ENCODE data around the gene ZBTB7B.

ZBTB7B gene

GRCh38 chr1:155002464-155003226 is at the start of gene ZBTB7B:
Gene ZBTB7B (plus strand): TSS chr1:155002802. CDS start chr1:155014661, 11,859 bp downstream.
- DNase-seq: no peak

DNA sequence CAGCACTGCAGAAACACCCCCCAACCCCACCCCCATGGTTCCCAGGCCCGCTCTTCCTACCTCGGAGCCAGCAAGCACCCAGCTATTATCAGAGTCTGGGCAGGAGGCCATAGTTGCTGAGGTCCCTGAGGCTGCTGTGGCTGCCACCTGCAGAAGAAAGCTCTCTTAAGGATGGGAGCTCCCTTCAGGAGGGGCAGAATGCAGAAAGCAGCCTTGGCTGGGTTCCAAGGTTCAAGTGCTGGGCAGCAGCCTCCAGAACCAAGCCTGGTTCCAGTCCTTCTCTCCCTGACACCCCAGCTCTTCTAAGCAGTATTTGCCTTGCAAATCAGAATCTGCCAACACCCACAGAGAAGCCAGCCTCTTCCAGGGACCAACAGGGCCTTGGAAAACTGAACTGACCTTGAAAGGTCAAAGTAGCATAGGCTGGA is 49.0 kb upstream of the ZBTB7B start:
- no peak for DNase-seq

GRCh38 chr1:154954541-154954940 is 48.1 kb upstream of the ZBTB7B start:
- DNase-seq: no peak

DNA sequence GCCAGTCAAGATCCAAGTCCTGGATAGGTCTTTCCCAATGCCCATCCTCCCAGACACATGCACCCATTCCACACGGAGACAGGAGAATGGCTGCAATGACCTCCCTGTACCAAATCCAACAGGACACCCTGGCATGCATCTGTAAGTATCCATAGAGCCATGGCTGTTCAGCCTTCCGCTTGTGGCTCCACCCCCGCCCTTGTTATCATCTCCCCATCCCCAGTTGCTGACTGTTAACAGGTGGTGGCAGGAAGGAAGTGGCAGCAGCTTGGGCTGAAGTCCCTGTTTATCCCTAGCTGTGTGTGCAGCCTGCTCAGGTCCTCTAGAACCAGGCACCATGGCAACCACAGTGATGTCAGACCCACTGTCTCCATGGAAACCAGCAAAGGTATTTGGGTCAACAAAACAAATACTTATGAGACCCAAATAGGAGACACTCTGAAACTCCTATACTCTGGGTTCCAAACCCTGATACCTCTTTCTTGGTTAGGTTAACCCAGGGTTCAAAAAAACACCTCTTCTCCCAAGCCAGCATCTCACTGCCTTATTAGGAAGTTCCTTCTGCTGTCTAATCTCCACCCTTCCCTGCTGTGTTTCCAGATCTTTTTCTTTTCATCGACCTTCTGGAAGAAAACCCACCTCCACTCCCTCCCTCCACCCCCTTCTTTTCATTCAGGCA is 47.4 kb upstream of the ZBTB7B start:
- DNase-seq: peak; percentile 24

DNA sequence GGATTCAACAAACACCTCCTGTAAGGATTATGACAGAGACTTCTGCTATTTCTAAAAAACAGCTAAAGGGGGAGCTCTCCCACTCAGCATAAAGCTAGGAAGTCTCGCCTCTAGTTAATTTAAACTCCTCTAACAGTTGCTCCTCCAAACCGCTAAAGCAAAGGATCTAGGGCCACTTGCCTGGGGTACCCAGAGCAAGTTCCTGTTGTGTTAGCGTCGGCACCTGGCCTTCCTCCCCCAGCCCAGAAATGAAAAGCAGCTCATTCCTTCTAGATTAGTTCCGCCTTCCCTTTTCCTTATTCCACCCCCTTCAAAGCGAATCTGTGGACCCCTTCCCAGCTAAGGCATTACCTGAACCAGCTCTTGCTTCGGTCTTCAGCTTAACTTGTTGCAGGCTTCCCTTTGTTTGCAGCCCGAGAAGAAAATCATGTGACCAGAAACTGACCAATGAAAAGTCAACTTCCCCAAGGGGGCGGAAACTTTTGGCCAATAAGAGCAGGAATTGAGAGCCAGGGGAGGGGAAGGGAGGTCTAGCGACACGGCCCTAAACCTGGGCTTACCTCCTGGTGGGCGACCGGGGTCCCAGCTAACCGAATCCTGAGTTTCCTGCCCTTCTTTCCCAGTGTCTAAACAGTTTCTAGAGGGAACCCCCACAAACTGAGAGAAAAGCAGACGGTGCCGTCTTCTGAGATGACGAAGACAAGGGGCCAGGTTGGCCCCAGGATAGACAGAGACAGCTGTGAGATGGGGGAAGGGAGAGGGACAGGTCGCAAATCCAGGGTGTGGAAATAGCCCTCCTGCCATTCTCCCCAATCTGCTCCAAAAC is 46.7 kb upstream of the ZBTB7B start, which contains the start of gene PBXIP1:
Gene PBXIP1, minus strand, starts transcription at position 382 of the 826 bp plus-strand sequence. CDS start 2,378 bp downstream, outside the sequence.
- DNase-seq: peak; percentile 80

GRCh38 chr1:154956544-154956941 is 46.1 kb upstream of the ZBTB7B start:
- DNase-seq: no peak

GRCh38 chr1:154957091-154957657 is 45.4 kb upstream of the ZBTB7B start:
- DNase-seq: no peak

- no peak for DNase-seq
Measured at GRCh38 chr1:154958036-154958435, 44.6 kb upstream of the ZBTB7B start.

DNA sequence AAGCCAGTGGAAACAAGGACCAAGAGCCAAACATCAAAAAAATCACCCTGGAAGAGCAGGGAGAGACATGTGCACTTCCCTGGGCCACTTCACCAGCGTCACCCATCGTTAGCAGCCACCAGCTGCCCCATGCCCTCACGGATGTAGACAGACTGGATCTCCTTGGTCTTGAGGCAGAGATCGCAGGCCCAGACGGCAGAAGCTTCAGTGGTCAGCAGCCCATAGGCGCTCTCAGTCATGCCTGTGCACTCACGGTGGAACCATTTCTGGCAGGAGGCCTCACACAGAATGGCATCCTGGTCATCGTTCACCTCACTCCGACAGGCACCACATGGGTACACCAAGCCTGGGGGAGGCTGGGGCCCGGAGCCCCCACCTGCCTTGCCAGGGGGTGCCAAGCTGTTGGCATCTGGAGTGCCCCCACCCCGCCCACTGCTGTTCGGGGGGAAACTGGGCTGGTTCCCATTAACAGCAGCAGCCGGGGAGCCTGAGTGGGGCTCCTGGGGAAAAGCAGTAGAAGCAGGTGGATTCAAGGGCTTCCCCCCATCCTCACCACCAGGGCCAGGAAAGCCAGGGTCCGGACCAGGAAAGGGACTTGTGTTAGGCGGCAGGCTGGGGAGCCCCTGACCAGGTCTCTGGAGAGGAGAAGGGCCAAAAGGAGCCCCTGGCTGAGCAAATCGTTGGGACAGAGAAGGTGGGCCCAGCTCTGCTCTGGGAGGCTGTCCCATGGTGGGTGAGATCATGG is 43.7 kb upstream of the ZBTB7B start:
- no peak for DNase-seq

- DNase-seq: no peak
Measured at GRCh38 chr1:154959426-154959780, 43.2 kb upstream of the ZBTB7B start.

DNA sequence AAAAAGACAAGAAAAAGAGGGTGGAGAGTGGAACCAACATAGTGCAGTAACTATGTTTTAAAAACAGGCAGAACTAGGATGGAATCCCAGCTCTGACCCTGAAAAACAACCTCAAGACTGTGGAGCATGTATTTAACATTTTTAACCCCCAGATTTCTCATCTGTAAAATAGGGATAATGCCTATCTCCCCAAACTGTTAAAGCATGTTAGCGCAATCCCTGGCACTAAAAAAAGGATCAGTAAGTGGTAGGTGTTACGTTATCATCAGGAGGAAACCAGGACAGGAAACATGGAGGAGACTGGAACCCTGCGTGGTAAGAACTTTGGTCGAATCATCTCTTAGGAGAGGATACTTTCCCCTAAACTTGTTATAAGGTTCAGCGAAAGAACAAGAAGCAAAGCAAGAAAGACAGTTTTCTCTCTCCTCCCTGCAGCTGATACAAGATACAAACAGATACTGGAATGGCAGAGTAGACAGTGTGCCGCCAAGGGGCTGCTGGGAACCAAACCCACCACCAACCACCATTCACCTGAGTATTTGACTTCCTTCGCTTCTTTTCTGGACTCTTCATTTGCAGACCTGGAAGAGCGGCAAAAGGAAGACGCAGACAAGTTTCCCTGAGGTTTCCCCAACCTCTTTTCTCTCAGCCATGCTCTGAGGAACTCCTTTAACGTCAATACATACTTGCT is 42.0 kb upstream of the ZBTB7B start:
- DNase-seq: no peak

DNA sequence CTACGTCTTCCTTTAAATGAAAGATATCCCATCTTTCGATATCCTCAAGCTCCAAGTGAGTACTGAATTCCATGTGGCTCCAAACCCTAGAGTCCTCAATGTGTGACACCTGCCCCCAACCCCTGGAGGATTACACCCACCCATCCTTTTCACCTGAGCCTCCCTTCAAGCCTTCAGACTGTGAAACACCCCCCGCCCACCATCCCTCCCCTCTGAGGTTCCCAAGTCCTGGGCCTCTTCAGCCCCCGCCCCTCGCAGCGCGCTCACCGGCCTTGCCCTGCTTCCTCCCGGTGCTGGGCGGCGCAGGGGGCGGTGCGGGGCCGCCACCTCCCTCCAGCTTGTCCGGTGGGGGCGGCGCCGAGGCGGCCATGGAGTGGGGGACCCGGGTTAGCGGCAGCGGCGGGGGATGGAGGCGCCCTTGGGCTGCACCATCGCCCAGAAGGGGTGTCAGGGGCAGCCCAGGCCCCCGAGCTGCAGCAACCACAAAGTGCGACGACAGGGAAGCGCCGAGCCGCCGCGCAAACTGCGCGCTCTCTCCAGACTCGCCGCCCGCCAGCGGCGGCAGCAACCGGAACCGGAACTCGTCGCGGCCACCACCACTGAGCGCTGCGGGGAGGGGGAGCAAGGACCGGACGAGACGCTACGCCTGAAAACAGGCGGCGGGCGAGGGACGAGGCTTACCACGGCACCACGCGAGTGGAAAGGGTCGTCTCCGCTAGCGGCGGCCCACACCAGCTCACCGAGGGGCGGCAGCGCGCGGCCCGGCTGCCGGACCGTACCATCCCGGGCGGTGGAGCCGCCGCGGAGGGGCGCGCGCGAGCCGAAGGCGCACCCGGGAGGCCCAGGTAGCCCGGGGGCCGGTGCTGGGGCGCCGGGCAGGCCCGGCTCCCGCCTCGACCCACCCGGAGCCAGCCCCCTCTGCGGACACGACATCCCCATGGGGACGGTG is 41.1 kb upstream of the ZBTB7B start, which contains the start of gene PYGO2:
Gene PYGO2, minus strand, starts transcription at position 576 of the 949 bp plus-strand sequence. Its CDS starts 206 bp downstream, at position 370.
- DNase-seq: peak; percentile 61

DNA sequence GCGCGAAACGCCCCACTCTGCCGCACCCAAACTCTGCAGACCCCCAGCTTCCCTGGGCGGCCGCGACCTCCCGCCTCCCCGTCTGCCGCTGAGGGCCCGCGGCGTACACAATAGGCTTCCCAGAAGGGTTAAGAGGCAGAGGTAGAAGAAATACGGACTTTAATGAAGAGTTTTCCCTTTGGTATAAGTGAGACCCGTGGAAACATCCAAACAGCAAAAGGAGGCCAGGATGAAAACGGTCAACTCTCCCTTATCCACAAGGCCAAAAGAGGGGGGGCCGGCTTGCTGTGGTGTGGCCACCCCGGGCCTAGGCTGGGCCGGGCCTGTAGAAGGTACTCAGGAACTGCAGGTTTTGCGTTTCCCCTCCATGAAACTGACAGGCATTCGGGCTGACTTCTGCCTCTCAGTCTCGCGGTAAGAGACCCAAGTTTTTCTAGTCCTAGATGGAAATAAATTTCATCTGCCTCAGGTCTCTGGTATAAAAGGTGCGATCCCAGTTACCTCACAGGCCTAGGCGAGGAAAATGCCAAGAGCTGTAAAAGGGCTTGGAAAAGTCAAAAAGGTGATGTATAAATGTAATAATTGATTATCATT is 40.3 kb upstream of the ZBTB7B start:
- DNase-seq: no peak

GRCh38 chr1:154962795-154963330 is 39.7 kb upstream of the ZBTB7B start:
- no peak for DNase-seq

GRCh38 chr1:154963643-154964042 is 39.0 kb upstream of the ZBTB7B start:
- no peak for DNase-seq

GRCh38 chr1:154964359-154964758 is 38.2 kb upstream of the ZBTB7B start:
- no peak for DNase-seq

DNA sequence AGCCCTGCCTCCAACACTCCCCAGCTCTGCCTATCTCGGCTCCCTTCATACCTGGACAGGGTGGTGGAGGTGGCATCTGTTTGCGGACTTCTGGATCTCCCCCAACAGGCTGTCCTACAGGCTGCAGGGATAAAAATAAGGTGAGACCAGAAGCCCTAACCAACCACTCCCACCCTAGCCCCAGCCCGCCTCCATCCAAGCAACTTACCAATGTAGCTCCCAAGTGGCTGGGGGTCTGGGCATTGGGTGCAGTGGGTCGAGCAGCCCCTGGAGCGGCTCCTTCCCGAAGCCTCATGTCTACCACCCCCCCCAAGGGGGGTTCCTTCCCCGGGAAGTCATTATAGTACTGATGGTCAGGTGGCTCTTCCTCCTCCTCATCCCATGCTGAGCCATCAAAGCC is 36.5 kb upstream of the ZBTB7B start:
- DNase-seq: no peak

DNA sequence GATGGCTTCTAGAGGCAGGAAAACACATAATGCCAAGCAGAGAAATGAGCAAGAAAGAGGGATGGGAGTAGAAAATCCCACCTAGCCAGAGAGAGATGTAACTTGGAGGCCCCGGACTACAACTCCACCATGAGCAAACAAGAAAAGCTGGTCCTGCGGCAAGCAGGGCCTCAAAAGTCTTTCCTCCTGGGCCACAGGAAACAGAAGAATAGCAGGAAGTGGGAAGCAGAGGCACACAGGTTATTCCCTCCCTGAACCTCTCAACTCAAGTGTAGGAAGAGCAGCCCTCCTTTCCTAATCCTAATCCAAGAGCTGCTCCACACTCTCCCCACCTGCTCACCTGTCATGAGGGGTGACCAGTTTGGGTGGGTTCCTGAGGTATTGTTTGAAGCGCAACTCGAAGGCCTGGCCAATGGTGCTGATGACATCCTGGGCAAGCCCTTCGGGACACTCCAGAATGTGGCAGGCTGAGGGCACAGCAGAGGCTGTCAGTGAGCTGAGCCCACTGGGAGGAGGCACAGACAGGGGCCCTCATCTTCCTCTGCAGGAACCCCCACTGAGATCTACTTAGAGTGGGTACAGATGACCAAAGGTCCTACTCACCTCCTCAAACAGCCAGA is 35.2 kb upstream of the ZBTB7B start:
- no peak for DNase-seq

- no peak for DNase-seq
Measured at GRCh38 chr1:154968731-154969130, 33.9 kb upstream of the ZBTB7B start.
